ENCODE data around the gene ST6GALNAC3. TPM values are rescaled to one million over a fixed set of nuclear protein-coding genes. Genes with fewer than 3 reads are reported as not detected.

The ST6GALNAC3 gene
- total RNA-seq, 4 donors from 2014 or later: 9.7 to 34.0 (median 14.1) TPM

DNA sequence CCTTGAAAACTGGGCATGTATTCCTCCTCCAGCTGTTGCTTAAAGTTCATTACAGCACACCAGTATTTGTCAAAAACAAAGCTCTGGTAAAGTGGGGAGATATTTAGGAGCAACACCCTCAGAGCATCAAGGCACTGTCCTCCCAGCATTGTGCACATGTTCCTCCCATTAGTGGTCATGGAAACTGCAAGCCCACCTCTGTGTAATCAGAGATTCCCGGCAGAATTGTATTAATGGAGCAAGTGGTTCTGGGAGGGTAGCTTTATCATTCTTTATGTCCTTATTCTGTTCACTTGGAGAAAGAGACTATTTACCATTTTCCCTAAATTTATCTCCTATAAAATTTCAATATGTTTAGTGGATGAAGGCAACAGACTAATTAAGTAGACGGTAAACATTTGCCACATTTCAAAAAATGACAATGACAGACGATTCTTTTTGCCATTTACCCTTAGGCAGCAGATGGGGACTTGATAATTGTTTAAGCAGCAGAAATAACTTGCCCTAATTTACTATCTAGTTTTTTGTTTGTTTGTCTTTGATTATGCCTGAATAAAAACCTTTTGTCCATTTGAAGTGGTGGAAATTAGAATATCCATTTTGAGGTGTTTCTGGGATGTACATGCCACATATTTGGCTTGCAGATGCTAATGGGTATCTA is 503.1 kb downstream of the ST6GALNAC3 start:
- no peak for DNase-seq (ENCODE audit: low spot score)
- ATAC-seq (ENCODE audit: low FRiP score): no peak
- TF ChIP-seq CTCF (IDR thresholded peaks at IDR 0.05): no peak

DNA sequence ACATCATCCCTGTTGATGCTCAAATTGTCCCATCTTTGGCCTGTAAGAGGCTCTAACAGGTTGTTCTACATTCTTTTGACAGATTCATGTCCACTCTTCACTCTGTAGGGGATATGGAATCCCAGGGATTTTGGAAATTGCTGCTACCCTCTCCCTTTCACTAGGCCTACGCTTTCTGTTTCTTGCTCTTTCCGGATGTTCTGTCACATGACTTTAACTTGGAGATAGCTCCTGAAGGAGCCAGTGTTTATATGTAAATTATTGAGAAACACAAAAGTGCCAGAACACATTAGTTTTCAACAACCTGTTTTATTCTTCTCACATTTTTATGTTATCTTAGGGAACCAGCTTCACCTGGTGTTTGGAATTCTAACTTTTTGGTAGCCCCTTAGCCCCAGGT is 505.7 kb downstream of the ST6GALNAC3 start:
- DNase-seq (ENCODE audit: low spot score) (no peak), ATAC-seq (ENCODE audit: low FRiP score) (no peak)
- no peak for TF ChIP-seq CTCF (IDR thresholded peaks at IDR 0.05)

- no peak for DNase-seq (ENCODE audit: low spot score)
- TF ChIP-seq CTCF (IDR thresholded peaks at IDR 0.05): no peak
- no peak for ATAC-seq (ENCODE audit: low FRiP score)
These were observed 507.2 kb downstream of the ST6GALNAC3 start for GRCh38 chr1:76581712-76582111.

DNA sequence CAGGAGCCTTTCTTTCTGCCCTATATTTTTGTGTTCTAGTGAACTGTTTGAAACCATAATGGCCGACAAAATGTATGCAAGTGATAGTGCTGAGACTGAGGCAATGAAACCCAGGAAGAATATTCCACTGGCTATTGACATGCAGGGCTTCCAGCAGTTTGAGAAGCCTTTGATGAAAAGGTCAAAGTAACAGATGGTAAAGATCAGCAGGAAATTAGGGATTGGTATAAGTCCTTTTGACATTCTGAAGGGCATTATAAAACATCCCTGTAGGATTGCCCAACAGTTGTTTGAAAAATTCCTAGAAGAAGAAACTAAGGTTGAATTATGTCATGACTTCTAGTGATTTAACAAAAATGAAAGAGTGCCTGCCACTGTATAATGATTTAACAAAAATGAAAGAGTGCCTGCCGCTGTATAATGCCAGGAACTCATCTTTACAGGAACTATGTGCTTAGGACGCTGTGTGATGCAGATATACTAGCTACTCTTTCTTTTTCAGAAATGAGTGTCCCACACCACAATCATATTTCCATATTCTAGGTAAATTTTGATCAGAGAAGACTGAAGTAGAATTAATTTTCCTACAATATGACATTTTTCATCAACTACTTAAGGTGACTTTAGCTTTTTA is 508.8 kb downstream of the ST6GALNAC3 start:
- TF ChIP-seq CTCF (IDR thresholded peaks at IDR 0.05): no peak
- DNase-seq (ENCODE audit: low spot score) (no peak), ATAC-seq (ENCODE audit: low FRiP score) (no peak)

DNA sequence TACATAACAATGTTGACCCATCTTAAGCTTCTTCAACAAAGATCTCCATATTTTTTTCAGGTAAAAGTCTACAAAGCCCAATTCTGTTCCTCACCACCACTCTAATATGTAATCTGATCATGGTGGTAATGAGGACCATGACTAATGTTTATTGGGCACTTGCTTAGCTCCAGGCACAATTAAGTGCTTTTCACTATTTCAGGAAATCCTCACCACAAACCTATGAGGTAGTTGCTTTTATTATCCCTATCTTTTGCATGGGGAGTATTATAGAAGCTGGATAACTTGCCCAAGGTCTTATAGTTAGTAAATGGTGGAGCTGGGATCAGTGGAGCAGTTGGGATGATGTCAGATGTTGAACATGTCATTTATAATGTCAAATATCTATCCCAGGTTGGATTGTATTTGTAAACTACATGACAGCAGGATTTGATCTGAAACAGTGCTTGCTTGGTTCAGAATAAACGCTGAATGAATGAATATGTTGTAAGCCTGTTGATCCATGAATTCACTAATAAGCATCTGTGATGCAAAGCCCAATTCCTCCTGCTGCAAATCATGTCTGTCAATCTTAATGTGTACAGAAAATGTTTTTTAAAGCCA is 509.4 kb downstream of the ST6GALNAC3 start:
- no peak for ATAC-seq (ENCODE audit: low FRiP score)
- TF ChIP-seq CTCF (IDR thresholded peaks at IDR 0.05): no peak

DNA sequence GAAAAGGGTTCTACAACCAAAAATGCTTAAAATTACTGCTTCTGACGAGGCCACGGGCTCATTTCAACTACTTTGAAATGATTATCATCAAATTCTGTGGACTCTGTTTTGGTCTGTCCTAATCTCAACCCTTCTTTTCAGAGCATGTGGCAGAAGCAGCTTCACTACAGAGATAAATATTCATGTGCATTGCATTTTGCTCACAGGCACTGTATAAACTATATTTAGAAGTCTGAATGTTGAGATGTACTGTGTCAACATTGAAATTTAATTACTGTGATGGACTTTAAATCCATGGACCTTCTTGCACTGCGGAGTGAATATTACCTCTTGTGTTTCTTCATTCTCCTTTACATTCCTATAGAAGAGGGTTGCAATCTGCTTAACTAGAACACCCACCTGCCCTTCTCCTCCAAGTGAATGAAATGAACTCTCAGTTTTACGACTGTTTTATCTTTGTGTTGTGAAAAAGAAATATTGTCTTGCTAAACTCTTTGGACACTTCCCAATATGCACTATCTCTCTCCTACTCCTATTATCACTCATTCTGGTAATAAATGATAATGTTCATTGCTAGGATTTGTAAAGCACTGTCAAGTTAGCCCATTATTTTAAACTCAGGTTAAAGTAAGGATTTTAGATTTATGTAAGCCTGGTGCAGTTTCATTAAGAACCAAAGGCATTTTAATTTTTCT is 511.6 kb downstream of the ST6GALNAC3 start:
- ATAC-seq (ENCODE audit: low FRiP score) (no peak), DNase-seq (ENCODE audit: low spot score) (no peak)
- TF ChIP-seq CTCF (IDR thresholded peaks at IDR 0.05): no peak

More for the DNA sequence above, 509.4 kb downstream of the ST6GALNAC3 start:
- DNase-seq (ENCODE audit: low spot score): no peak

Measured in omental fat pad (tissue), 4 donors.